Fibroblast of pulmonary artery (primary cell): ENCODE measurements around the gene RUNX2.

ENCODE experiments used
- DNase-seq: peaks from one replicate; pipeline ENCODE4 v3.0.0-alpha.2; 2010; ENCODE audit warnings: low read depth
- H3K4me3 ChIP-seq: replicated peaks from 2 replicates; pipeline ENCODE4 v1.5.1; 2011; ENCODE audit warnings: low read depth, mild to moderate bottlenecking, control low read depth, low read length, moderate library complexity
- TF ChIP-seq, protein P1 (sequence below): IDR thresholded peaks from 2 replicates; pipeline ENCODE4 v1.5.1; 2011; ENCODE audit warnings: mild to moderate bottlenecking, control low read depth, low read length, inconsistent platforms; ENCODE audit errors: missing control alignments

RUNX2 gene

GRCh38 chr6:45533386-45533785 lies 205.3 kb downstream of the RUNX2 start:
- peak overlapping the region; percentile 44 for H3K4me3 ChIP-seq
- TF ChIP-seq, protein P1, sequence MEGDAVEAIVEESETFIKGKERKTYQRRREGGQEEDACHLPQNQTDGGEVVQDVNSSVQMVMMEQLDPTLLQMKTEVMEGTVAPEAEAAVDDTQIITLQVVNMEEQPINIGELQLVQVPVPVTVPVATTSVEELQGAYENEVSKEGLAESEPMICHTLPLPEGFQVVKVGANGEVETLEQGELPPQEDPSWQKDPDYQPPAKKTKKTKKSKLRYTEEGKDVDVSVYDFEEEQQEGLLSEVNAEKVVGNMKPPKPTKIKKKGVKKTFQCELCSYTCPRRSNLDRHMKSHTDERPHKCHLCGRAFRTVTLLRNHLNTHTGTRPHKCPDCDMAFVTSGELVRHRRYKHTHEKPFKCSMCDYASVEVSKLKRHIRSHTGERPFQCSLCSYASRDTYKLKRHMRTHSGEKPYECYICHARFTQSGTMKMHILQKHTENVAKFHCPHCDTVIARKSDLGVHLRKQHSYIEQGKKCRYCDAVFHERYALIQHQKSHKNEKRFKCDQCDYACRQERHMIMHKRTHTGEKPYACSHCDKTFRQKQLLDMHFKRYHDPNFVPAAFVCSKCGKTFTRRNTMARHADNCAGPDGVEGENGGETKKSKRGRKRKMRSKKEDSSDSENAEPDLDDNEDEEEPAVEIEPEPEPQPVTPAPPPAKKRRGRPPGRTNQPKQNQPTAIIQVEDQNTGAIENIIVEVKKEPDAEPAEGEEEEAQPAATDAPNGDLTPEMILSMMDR, result no peak
- DNase-seq, result peak; percentile 51

GRCh38 chr6:45535933-45536332 lies 207.8 kb downstream of the RUNX2 start:
- no peak overlapping the region for H3K4me3 ChIP-seq
- TF ChIP-seq, protein P1, result no peak
- DNase-seq, result no peak

GRCh38 chr6:45537539-45537938 lies 209.4 kb downstream of the RUNX2 start:
- H3K4me3 ChIP-seq, result no peak overlapping the region
- no peak for DNase-seq
- TF ChIP-seq, protein P1, result no peak

GRCh38 chr6:45538641-45539547 lies 210.8 kb downstream of the RUNX2 start:
- DNase-seq, result peak; percentile 26
- TF ChIP-seq, protein P1, result no peak
- H3K4me3 ChIP-seq, result no peak overlapping the region

- H3K4me3 ChIP-seq, result no peak overlapping the region
- DNase-seq, result no peak
- TF ChIP-seq, protein P1, result no peak
These were observed 212.3 kb downstream of the RUNX2 start for GRCh38 chr6:45540375-45540920.

- TF ChIP-seq, protein P1, result no peak
- DNase-seq, result no peak
- no peak overlapping the region for H3K4me3 ChIP-seq
These were observed 213.8 kb downstream of the RUNX2 start for GRCh38 chr6:45541934-45542333.
